Liver (tissue), 3 donors: Measurements from ENCODE around the gene ADAMTS14.

Experiments used
- GABPA ChIP-seq, 2 donors: IDR thresholded peaks in 1 of 2; conservative IDR thresholded peaks in 1 of 2; 2 replicates each; pipeline ENCODE4 v1.6.1; 2016; ENCODE audit warnings: antibody characterized with exemption in 2 of 2, mild to moderate bottlenecking in 1 of 2, moderate library complexity in 1 of 2
- HNF4A ChIP-seq, 2 donors: conservative IDR thresholded peaks; 2 replicates each; pipeline ENCODE4 v1.6.1; 2016; ENCODE audit warnings: antibody characterized with exemption in 2 of 2, mild to moderate bottlenecking in 2 of 2
- JUND ChIP-seq, 2 donors: IDR thresholded peaks; 2 replicates each; pipeline ENCODE4 v1.6.1; 2016; ENCODE audit warnings: antibody characterized with exemption in 2 of 2
- YY1 ChIP-seq: IDR thresholded peaks from 2 replicates; pipeline ENCODE4 v1.6.1; 2016; ENCODE audit warnings: antibody characterized with exemption, mild to moderate bottlenecking
- TF ChIP-seq, protein P1 (sequence below): IDR thresholded peaks from 2 replicates; pipeline ENCODE4 v1.6.1; 2016; ENCODE audit warnings: antibody characterized with exemption
- TF ChIP-seq, protein P2 (sequence below): fragments of 150-350 bp; IDR thresholded peaks from 2 replicates; pipeline ENCODE4 v1.5.1; 2017; ENCODE audit warnings: improper control_type of control experiment, low read depth, low read length; ENCODE audit not compliant: missing input control
- TF ChIP-seq, protein P3 (sequence below): IDR thresholded peaks from 2 replicates; pipeline ENCODE4 v1.6.1; 2016; ENCODE audit warnings: antibody characterized with exemption, mild to moderate bottlenecking
- donor health status: healthy.
- donor health status: healthy.

DNA sequence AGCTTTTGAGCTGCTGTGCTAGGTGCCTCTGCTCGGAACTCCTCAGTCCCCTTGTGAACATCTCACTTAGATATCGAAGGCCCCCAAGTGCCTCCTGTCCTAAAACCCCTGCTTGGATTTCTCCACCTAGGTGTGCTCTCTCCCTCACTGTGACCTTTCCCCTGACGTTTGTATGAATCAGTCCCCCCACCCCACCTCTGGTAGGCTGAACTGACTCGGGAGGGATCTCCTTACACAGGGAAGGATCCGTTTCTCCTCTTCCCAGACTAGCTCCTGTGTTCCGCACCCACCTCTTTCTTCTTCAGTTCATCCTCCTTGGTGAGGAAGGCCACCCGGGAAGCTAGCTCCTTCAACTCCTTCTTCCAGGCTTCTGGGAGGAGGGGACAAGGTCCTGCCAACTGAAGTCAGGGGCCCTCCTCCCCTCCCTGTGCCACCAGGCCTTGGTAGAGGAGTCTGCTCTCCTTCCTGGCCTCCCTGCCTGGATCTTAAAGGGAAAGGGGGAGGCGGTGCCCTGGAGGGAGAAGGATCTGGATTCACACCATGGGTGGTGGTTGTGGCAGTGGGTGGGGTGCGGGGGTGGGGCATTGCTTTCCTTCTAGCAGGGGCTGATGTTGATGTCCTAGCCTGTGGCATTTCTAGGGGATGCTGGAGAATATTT is 106.1 kb downstream of the ADAMTS14 start:
- TF ChIP-seq, protein P1, sequence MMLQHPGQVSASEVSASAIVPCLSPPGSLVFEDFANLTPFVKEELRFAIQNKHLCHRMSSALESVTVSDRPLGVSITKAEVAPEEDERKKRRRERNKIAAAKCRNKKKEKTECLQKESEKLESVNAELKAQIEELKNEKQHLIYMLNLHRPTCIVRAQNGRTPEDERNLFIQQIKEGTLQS = no peak
- TF ChIP-seq JUND (IDR thresholded peaks at IDR 0.05) (no peak), YY1 (no peak), HNF4A (conservative IDR thresholded peaks at IDR 0.05) (no peak), GABPA (IDR thresholded peaks at IDR 0.05 in 1 of 2, conservative IDR thresholded peaks at IDR 0.05 in 1 of 2) (no peak)
- TF ChIP-seq, protein P2, sequence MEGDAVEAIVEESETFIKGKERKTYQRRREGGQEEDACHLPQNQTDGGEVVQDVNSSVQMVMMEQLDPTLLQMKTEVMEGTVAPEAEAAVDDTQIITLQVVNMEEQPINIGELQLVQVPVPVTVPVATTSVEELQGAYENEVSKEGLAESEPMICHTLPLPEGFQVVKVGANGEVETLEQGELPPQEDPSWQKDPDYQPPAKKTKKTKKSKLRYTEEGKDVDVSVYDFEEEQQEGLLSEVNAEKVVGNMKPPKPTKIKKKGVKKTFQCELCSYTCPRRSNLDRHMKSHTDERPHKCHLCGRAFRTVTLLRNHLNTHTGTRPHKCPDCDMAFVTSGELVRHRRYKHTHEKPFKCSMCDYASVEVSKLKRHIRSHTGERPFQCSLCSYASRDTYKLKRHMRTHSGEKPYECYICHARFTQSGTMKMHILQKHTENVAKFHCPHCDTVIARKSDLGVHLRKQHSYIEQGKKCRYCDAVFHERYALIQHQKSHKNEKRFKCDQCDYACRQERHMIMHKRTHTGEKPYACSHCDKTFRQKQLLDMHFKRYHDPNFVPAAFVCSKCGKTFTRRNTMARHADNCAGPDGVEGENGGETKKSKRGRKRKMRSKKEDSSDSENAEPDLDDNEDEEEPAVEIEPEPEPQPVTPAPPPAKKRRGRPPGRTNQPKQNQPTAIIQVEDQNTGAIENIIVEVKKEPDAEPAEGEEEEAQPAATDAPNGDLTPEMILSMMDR = no peak
- TF ChIP-seq, protein P3, sequence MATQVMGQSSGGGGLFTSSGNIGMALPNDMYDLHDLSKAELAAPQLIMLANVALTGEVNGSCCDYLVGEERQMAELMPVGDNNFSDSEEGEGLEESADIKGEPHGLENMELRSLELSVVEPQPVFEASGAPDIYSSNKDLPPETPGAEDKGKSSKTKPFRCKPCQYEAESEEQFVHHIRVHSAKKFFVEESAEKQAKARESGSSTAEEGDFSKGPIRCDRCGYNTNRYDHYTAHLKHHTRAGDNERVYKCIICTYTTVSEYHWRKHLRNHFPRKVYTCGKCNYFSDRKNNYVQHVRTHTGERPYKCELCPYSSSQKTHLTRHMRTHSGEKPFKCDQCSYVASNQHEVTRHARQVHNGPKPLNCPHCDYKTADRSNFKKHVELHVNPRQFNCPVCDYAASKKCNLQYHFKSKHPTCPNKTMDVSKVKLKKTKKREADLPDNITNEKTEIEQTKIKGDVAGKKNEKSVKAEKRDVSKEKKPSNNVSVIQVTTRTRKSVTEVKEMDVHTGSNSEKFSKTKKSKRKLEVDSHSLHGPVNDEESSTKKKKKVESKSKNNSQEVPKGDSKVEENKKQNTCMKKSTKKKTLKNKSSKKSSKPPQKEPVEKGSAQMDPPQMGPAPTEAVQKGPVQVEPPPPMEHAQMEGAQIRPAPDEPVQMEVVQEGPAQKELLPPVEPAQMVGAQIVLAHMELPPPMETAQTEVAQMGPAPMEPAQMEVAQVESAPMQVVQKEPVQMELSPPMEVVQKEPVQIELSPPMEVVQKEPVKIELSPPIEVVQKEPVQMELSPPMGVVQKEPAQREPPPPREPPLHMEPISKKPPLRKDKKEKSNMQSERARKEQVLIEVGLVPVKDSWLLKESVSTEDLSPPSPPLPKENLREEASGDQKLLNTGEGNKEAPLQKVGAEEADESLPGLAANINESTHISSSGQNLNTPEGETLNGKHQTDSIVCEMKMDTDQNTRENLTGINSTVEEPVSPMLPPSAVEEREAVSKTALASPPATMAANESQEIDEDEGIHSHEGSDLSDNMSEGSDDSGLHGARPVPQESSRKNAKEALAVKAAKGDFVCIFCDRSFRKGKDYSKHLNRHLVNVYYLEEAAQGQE = no peak
